SK-MEL-5 (cell line): ENCODE measurements around the gene CRADD. TPM values are rescaled to one million over a fixed set of nuclear protein-coding genes. Genes with fewer than 3 reads are reported as not detected.

ENCODE experiments used
- DNase-seq: peaks from one replicate; pipeline ENCODE4 v3.0.0-alpha.2; 2016; ENCODE audit warnings: low read depth, low spot score
- in situ Hi-C: cut with HindIII; loops from 2 replicates; pipeline ENCODE4 v1.10.0; 2016; ENCODE audit warnings: low sequenced_read_pairs, high pct_unique_total_duplicates, low pct_unique_long_range_greater_than_20kb
- small RNA-seq, 2 experiments: library from RNA; depleted of rRNA; stranded (forward); fragments of <200 nt; gene quantifications; one replicate each; pipeline ENCODE3, GENCODE V24; 2014
- total RNA-seq: library from RNA; depleted of rRNA; stranded (reverse); fragments of >200 nt; shearing (Covaris generic); gene quantifications from 2 replicates; pipeline ENCODE4 v1.2.3, GENCODE V29; 2014; rRNA removed

Gene CRADD
- total RNA-seq, 1 experiment from 2014 or later, result 24.4 TPM

DNA sequence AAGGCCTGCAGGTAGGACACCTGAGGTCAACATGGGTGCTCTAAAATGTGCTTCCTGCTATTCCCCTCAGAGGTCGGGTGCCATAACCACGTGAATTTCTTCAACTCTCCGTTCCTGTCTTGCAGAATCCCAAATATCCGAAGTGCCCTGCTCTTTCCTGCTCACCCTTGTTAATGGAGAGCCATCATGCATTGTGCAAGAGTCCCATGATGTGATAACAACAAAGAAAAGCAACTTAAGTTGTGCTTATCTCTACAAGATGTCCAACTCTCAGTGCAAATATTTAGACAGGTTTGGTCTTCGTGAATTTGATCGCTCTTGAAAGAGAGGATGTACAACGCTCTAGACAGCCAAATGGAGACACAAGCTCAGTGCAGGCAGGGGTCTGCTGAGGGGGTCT, 260.6 kb downstream of the CRADD start:
- DNase-seq, result no peak
- in situ Hi-C loops, result no loop called here

DNA sequence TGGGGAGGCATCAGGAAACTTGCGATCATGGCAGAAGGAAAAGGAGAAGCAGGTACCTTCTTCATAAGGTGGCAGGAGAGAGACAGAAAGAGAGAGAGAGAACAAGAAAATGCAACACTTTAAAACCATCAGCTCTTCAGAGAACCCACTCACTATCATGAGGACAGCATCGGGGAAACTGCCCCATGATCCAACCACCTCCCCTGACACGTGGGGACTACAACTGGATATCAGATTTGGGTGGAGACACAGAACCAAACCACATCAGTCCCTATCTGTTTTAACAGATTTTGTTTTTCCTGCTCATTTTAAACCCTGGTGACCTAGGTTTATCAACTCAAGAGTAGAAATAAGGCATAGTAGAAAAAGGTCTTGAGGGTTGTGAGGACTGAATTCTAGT, 261.1 kb downstream of the CRADD start:
- in situ Hi-C loops, result no loop called here
- no peak for DNase-seq

GRCh38 chr12:93938931-93939330, 261.8 kb downstream of the CRADD start:
- in situ Hi-C loops, result no loop called here
- no peak for DNase-seq

- in situ Hi-C loops, result no loop called here
- no peak for DNase-seq
These were observed 262.6 kb downstream of the CRADD start for GRCh38 chr12:93939641-93940325.

DNA sequence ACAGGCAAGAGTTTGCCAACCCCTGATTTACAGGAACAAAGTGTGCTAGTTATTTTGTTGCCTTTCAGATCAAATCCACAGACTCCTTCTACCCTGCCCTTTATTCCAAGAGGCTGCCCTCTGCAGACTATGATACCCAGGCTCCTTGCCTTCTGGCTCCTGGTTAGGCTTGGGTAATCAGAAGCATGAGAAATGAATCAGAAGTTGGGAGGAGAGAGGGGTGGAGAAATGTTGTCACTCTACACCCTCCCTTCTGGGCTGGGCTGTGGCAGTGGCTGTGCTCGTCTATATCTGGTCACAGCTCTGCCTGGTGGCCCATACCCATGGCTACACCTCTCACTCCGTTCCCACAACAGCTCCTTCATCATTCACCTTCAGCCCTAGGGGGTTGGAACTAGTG, 266.6 kb downstream of the CRADD start:
- DNase-seq, result no peak
- in situ Hi-C loops, result no loop called here

DNA sequence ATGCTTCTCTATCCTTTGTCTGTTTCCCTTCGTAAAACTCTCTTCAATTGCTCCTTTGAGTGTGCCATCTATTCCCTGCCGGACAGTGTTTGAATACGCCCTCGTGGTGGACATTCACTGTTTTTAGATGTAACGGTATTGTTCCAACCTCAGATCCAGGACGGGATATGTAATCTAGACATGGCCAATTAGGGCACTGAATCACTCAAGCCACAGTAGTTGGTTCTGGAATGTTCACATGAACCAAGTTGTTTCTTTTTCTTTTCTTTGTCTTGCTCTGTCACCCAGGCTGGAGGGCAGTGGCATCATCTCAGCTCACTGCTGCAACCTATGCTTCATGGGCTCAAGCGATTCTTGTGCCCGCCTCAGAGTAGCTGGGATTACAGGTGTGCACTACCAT, 267.0 kb downstream of the CRADD start:
- in situ Hi-C loops, result no loop called here
- no peak for DNase-seq

Small RNAs within 50 kb of the gene (small RNA-seq; reads per million reads assigned to genes)
- 0 reads per million in 2 experiments for gene RN7SL630P

Other genes starting within 250 kb of the CRADD start
- 213 and 249 TPM in 2 replicates for gene UBE2N, start 235.4 kb upstream of the CRADD start, total RNA-seq
- gene MRPL42, start 209.9 kb upstream of the CRADD start, total RNA-seq, result 128 TPM in 2 replicates
- 21.0 and 31.9 TPM in 2 replicates for gene SOCS2, start 104.7 kb upstream of the CRADD start, total RNA-seq